Left cardiac atrium (tissue), 4 donors: Measurements from ENCODE around the gene RNF214. TPM values are rescaled to one million over a fixed set of nuclear protein-coding genes. Genes with fewer than 3 reads are reported as not detected.
"Not testable (repeated sequence)": the region's sequence is repeated elsewhere in the genome, so short reads cannot be mapped to it uniquely, and the experiment has no call there.

Experiments
- ATAC-seq, 2 donors: fragments of 200-7000 bp; cut with Tn5 transposase; one replicate each; pipeline ENCODE4 v1.9.1; 2020; ENCODE audit warnings: mild to moderate bottlenecking in 2 of 2, moderate library complexity in 2 of 2
- DNase-seq: peaks from one replicate; pipeline ENCODE4 v3.0.0-alpha.2; 2020
- intact Hi-C, 2 donors: fragments of 100-400 bp; cut with DNase I; formaldehyde crosslinking; loops; one replicate each; pipeline versions ENCODE4 v1.14.1 to v1.15.1; 2022 to 2023
- total RNA-seq, 2 donors: library from RNA; stranded (reverse); fragmentation: NEBNext Ultra II Directional; extraction: Animal tissue kit (Norgen Biotek cat#: 25700); gene quantifications; one replicate each; pipeline ENCODE4 v1.2.1, GENCODE V29; 2021
- donor health status: DM: no; HTN: yes; CAD: no.
- donor health status: DM: no; HTN: yes; CAD: no; lungs with severe emphysema.
- donor health status: DM: yes; HTN: yes; CAD: no.
- donor health status: Dilated cardiomyopathy.

RNF214 gene
- total RNA-seq, 2 donors from 2014 or later = 20.3 to 21.0 TPM

GRCh38 chr11:117319214-117319840 is 86.9 kb downstream of the RNF214 start:
- intact Hi-C loops = no loop called here
- DNase-seq (no peak), ATAC-seq (no peak)

GRCh38 chr11:117327255-117327566 is 94.7 kb downstream of the RNF214 start:
- DNase-seq, ATAC-seq, intact Hi-C loops: not testable (repeated sequence)

GRCh38 chr11:117327567-117328374 is 95.3 kb downstream of the RNF214 start, which contains the start of gene CEP164:
TSS of gene CEP164 (plus strand) at chr11:117327854. CDS start at chr11:117338587, 10,733 bp downstream.
- peak; percentile 98 for ATAC-seq
- DNase-seq = peak; percentile 97
- intact Hi-C loops = no loop called here

GRCh38 chr11:117328375-117329010 is 96.0 kb downstream of the RNF214 start:
- DNase-seq (no peak), ATAC-seq (peak; percentile 62 to 67)
- intact Hi-C loops = no loop called here

GRCh38 chr11:117332843-117333242 is 100.4 kb downstream of the RNF214 start:
- intact Hi-C loops = no loop called here
- DNase-seq (no peak), ATAC-seq (no peak)

GRCh38 chr11:117333917-117334316 is 101.4 kb downstream of the RNF214 start:
- no peak for ATAC-seq
- intact Hi-C loops = no loop called here
- no peak for DNase-seq

GRCh38 chr11:117334896-117335295 is 102.4 kb downstream of the RNF214 start:
- intact Hi-C loops = no loop called here
- DNase-seq (no peak), ATAC-seq (no peak)

- intact Hi-C loops = no loop called here
- DNase-seq = no peak
- ATAC-seq = no peak
Measured at GRCh38 chr11:117335399-117335798, 102.9 kb downstream of the RNF214 start.

Other genes with a start within 250 kb of the RNF214 start
- 10 to 100 TPM; 22.4 to 36.9 TPM for gene SIK3, start 134.2 kb upstream of the RNF214 start, total RNA-seq
- 10 to 100 TPM; 46.2 to 62.5 TPM for gene PAFAH1B2, start 88.4 kb upstream of the RNF214 start, total RNA-seq
- 10 to 100 TPM; 40.8 to 48.5 TPM for gene SIDT2, start 53.9 kb upstream of the RNF214 start, total RNA-seq
- 1,000 to 10,000 TPM in 1 of 2 donors, 100 to 1,000 TPM in 1; 829 to 1,367 TPM for gene TAGLN, start 33.3 kb upstream of the RNF214 start, total RNA-seq
- 10 to 100 TPM; 29.2 to 42.5 TPM for gene PCSK7, start 598 bp upstream of the RNF214 start, total RNA-seq
- gene BACE1-AS, start 58.7 kb downstream of the RNF214 start, total RNA-seq = 1 to 10 TPM; 6.3 to 8.0 TPM
- gene BACE1, start 83.6 kb downstream of the RNF214 start, total RNA-seq = 10 to 100 TPM; 14.6 to 16.3 TPM
- gene CEP164, start 95.2 kb downstream of the RNF214 start, total RNA-seq = 1 to 10 TPM; 9.0 to 9.6 TPM